GM19023 (cell line): ENCODE measurements around the gene DCAF5.

Source experiments
- ATAC-seq: cut with Tn5 transposase; IDR thresholded peaks from one replicate; pipeline ENCODE4 v1.9.1; 2021; ENCODE audit warnings: mild to moderate bottlenecking, moderate library complexity; ENCODE audit not compliant: unreplicated experiment

DCAF5 gene

DNA sequence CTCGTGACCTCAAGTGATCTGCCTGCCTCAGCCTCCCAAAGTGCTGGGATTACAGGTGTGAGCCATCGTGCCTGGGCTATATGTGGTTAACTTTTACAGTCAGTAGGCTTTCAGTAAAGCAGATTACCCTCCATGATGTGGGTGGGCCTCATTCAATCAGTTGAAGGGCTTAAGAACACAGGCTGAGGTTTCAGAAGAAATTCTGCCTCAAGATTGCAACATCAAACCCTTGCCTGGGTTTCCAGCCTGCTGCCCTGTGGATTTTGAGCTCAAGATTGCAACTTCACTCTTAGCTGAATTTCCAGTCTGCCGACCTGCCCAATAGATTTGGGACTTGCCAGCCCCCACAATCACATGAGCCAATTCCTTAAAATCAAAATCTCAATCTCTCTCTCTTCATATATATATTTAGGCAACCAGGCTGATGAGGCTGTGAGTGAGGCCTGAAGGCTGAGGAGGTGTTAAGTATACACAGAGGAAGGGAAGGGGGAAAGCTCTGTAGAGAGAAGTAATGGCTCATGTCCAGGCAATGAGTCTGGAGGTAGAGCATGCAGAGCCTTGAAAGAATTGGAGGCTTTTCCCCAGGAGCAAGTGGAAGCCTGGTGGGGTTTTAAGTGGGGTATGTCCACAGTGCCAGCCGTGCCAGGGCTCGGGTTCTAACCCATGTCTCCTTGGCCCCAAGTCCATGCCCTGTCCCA lies 140.5 kb downstream of the DCAF5 start:
- no peak for ATAC-seq

DNA sequence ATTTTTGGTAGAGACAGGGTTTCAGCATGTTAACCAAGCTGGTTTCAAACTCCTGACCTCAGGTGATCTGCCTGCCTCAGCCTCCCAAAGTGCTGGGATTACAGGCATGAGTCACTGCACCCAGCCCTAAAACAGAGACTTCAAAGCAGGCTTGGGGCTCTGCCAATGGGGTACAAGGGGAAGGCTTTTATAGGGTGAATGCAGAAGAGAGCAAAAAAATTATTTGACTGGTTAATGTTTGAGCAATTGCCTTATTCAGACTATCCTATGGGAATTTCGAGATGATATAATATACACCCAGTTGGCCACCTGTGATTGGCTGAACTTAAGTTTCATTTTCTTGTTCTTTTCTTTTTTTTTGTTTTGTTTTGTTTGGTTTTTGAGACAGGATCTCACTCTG lies 142.3 kb downstream of the DCAF5 start:
- ATAC-seq: no peak

DNA sequence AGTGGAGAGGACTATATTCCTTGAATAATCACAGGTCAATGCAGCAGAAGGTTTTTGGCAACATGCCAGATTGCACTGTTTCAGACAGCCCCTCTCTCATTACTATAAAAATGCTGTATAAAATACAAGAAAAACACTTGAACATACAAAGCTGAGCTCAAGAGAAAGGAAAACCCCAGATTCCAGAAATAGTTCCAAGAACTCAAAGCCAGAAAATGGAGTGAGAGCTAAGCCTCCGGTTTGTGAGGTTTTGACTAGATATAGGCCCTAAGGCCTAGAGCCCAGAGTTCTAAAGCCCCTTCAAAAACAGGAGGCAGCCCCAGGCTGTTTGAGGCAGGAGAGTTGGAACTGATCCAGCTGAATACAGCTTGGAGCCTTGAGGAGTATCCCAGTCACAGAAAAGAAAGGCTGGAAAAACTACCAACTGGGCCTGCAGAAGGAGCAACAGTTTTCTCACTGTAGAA lies 144.5 kb downstream of the DCAF5 start:
- no peak for ATAC-seq

DNA sequence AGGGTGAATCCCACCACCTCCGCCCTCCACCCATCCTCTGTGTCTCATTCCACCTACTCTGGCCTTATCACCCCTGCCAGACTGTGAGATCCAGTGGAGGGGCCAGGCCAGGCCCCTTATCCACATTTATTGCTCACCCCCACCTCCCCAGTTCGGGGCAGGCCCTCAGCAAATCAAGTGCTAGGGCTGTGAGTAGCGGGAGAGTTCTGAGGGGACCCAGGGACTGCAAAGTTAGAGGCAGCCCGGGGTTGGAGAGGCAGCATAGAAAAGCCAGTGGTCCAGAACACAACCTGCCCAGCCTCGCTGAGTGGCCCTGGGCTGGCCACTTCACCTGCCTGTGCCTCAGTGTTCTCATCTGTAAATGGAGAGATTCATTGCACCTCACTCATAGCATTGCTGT lies 146.6 kb downstream of the DCAF5 start:
- no peak for ATAC-seq

DNA sequence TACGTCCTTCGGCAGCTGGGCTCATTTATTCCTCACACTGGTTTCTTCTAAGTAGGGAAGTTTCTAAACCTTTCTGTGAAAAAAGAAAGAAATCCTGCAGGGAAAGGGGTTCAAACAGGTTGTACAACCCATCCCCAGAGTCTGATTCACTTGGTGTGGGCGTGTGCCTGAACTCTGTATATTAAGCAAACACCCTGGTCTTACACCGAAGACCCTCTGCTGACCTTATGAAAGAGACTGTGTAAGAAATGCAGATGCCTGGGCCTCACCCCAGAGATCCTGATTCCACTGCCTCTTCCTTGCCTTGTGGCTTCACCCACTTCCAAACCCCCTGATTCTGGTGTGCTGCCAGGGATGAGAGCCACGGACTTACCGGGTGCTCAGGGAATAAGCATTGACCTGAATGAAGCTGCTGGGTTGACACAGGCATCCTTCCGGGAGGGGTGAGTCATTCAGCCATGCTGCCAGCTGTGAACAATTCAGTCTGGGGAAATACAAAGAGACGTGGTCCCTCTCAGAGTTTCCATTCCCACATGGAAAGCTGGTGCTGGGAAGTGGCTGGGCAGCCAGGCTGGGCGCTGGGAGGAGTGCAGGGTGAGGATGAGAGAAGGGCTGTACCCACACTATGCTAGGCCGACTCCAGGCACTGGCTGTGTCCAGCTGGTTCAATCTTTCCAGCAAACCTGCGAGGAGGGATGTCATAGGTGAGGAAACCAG lies 147.3 kb downstream of the DCAF5 start:
- no peak for ATAC-seq

DNA sequence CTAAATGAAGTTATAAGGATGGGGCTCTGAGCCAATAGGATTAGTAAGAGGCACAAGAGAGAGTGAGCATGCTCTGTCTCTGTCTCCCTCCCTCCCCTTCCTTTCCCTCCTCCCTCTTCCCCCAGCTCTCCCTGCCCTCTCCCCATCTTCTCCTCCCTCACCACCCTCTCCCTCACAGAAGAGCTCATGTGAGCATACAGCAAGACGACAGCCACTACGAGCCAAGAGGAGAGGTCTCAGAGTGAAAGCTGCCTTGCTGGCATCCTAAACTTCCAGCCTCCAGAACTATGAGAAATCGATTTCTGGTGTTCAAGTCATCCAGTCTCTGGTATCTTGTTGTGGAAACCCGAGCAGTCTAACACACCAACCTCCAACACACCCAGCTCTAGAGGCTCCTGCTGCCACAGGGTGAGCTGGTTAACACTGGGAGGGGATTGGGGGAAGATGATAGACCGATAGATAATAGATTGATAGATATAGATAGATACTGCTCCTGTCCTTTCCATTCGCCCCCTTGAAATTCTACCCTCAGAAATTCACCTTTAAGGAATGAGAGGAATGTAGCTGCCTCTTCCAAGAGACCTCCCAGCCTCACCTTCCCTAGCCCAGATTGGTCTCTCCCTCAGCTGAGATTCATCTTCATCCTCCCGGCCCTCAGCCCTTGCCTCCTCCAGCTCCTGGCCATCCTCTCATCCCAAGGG lies 148.0 kb downstream of the DCAF5 start:
- ATAC-seq: no peak

DNA sequence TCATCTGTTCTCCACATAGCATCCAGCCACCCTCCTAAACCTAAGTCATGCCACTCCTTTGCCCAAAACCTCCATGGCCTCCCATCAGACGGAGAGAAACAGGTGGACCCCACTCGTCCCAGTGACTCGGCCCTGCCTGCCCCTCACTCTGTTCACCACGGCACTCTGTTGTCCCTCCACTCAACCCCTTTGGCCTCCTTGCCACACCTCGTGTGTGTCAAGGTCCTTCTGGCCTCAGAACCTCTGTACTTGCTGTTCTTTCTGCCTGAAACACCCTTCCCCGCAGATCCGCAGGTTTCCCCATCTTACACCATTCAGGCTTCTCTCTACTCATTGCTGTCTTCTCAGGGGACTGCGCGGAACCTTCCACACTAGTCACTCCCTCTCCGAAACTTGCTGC lies 149.3 kb downstream of the DCAF5 start:
- no peak for ATAC-seq

DNA sequence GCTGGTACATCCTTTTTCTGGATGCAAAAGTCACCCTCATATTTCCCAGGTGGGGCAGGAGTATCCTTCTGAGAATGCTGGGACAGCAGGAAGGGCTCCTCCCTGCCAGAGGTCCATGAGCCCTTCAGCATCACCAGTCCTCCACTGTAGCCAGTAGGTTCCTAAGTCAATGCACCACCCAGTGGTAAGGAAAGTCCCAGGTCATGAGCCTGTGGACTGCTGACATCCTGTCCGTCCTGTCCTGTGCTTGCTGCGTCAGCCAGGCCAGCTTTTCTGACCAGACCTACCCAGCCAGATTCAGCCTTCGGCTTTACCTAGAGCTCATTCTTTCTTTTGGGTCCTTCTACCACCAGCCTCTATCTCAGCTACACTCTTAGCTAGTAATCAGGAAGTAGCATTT lies 150.8 kb downstream of the DCAF5 start:
- no peak for ATAC-seq

DNA sequence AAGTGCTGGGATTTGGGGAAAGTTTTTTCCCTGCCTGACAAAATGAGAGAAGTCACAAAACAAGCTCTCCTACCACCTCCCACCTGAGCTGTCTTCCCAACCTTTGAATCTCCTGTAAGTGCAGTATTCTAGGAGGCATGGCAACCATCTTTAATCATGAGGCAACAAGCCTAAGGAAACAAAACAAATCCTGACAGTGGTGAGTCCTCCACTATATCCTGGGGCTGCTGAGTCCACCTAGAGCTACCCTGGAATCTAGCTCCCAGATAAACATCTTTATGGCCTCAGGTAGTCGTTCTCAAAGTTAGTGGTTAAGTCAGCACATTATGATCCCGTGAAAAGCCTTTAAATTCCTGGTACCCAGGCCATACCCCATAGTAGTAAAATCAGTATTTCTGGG lies 151.5 kb downstream of the DCAF5 start:
- ATAC-seq: no peak
